Tibial nerve (tissue), 3 donors: ENCODE measurements around the gene HOMER3.

Experiments
- CTCF ChIP-seq, 5 experiments: fragments of 200-600 bp in 3 of 5; fragments of 450-650 bp in 2 of 5; sonication (generic) in 3 of 5; IDR thresholded peaks; one replicate each; pipeline ENCODE4 v1.5.1; 2016 to 2019; ENCODE audit warnings: antibody characterized with exemption in 5 of 5, mild to moderate bottlenecking in 3 of 5, moderate library complexity in 2 of 5
- POLR2A ChIP-seq, 2 donors: fragments of 450-650 bp; IDR thresholded peaks; one replicate each; pipeline ENCODE4 v1.6.1; 2017; ENCODE audit warnings: antibody characterized with exemption in 2 of 2, mild to moderate bottlenecking in 2 of 2, moderate library complexity in 2 of 2

DNA sequence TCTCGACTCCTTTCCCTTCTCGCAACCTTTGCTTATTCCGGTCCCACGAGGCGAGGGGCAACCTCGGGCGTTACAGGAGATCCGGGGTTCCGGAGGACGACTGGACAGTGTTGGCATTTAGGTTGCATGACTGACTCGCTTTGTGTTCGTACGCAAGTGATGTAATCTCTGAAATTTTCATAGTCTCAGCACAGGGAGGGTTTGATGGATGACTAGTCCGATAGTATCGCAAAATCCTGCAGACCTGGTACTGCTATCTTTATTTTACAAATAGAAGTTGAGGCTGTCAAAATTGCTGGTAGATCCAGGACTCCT lies 21.2 kb downstream of the HOMER3 start:
- no peak for TF ChIP-seq POLR2A (IDR thresholded peaks at IDR 0.05)
- TF ChIP-seq CTCF (IDR thresholded peaks at IDR 0.05), result no peak
